GM10266 (cell line): ENCODE results near the gene ZBTB42.

Experiments
- DNase-seq: peaks from one replicate; pipeline ENCODE4 v3.0.0; 2012; ENCODE audit errors: extremely low spot score
- TF ChIP-seq, protein P1 (sequence below): IDR thresholded peaks from 2 replicates; pipeline ENCODE4 v1.5.1; 2012; ENCODE audit warnings: mild to moderate bottlenecking, low read depth; ENCODE audit not compliant: control insufficient read depth, insufficient read depth; ENCODE audit errors: missing control alignments

The ZBTB42 gene

DNA sequence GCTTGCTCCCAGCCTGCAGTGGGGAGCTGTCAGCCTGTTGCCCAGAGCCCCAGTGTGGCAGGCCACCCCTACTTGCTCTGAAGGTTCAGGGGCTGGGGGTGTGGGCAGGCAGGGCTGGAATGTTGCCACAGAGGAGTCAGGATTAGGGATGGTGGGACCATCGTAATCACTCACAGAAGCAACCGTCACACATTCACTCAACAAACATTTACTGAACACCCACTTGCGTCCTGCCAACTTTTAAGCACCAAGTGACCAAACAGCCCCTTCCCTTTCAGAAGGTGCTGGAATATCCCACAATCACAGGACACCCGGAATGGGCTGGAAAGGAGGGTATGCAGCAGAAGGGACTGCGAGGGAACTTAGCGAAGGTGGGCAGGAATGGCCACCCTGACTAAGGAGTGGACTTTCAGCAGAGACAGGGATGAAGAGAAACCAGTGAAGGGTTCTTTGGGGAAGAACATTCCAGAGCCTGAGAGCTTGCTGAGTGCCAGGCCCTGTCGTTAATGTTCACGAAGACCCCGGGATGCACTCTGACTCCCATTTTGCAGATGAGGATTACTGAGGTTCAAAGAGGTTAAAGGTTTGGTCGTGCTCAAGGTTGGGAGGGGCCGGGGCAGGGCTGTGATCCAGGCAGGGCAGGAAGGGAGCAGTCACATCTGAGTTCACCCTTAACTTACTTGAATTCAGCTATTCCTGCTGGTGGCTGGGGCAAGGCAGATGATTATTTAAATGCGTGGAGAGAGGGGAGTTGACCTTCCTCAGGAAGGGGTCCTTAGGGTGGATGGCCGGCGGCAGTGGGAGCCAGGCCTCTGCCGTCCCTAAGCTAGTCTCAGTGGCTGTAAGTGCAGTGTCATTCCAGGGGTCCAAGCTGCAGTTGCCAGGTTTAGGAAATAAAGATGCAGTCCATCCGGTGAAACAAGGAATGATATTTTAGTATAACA, 2.3 kb upstream of the ZBTB42 start:
- no peak for DNase-seq
- TF ChIP-seq, protein P1, sequence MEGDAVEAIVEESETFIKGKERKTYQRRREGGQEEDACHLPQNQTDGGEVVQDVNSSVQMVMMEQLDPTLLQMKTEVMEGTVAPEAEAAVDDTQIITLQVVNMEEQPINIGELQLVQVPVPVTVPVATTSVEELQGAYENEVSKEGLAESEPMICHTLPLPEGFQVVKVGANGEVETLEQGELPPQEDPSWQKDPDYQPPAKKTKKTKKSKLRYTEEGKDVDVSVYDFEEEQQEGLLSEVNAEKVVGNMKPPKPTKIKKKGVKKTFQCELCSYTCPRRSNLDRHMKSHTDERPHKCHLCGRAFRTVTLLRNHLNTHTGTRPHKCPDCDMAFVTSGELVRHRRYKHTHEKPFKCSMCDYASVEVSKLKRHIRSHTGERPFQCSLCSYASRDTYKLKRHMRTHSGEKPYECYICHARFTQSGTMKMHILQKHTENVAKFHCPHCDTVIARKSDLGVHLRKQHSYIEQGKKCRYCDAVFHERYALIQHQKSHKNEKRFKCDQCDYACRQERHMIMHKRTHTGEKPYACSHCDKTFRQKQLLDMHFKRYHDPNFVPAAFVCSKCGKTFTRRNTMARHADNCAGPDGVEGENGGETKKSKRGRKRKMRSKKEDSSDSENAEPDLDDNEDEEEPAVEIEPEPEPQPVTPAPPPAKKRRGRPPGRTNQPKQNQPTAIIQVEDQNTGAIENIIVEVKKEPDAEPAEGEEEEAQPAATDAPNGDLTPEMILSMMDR, result no peak

DNA sequence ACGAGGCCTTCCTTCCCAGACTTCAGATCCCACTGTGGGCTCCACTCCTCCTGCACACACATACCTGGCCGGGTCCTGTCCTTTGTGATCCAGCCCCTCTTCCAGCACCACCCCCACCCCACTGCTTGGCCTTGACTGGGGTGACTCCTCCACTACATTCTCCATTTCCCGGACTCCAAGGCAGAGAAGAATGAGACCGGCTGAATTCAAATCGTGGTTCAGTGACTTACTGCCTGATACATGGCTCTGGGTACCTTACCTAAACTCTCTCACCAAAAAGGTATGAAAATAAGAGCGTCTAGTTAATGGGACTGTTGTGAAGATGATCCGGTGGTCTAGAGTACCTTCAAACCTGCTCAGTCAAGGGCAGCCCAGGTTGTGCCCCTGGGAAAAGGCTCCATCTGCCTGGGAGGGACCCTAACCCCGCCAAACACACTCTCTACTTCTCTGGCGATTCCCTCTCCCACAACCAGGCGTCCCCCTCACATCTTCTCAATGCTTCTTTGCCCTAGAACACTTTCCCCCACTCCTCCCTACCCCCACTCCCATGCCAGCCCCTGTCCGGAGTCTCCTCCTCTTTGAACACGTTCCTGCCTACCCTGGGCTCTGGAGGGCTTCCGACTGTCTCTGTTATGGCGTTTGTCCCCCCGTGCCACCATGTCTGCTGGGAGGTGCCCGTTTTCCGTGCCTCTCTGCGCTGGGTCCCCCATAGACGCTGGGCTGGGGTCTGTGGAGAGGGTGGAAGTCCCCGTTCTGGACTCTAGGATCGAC, 1.5 kb upstream of the ZBTB42 start:
- no peak for DNase-seq
- TF ChIP-seq, protein P1, result no peak

DNA sequence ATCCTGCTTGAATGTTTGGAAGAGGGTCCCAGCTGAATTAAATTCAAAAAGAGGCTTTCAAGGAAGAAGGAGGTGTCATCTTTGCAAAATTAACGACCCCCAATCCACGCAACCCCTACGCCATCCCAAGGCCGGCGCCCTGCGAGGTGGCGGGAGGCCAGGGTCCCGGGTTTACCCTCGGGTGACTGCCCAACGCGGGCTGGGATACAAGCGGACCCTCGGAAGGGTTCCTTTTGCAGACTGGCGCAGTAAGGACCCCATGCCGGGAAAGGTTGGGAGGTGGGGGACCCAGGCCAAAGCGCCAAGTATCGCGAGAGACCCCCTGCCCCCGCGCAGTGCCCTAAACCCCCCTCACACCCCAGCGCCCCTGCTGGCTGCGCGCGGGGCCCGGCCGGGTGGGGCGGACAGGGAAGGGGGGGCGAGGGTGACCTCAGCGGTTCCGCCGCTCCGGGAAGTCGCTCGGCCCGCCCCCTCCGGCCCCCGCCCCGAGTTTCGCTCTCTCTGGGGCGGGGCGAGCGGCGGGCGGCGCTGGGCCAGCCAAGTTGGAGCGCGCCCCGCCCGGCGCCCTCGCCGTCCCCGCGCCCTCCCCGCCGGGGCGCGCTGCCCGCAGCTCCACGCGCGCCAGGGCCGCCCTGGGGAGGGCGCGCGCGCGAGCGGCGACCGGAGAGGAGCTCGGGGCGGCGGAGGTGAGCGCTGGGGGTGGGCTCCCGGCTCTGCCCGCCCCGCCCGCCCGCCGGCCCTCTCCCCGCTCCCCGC, 708 bp upstream of the ZBTB42 start:
- peak; percentile 96 for DNase-seq

DNA sequence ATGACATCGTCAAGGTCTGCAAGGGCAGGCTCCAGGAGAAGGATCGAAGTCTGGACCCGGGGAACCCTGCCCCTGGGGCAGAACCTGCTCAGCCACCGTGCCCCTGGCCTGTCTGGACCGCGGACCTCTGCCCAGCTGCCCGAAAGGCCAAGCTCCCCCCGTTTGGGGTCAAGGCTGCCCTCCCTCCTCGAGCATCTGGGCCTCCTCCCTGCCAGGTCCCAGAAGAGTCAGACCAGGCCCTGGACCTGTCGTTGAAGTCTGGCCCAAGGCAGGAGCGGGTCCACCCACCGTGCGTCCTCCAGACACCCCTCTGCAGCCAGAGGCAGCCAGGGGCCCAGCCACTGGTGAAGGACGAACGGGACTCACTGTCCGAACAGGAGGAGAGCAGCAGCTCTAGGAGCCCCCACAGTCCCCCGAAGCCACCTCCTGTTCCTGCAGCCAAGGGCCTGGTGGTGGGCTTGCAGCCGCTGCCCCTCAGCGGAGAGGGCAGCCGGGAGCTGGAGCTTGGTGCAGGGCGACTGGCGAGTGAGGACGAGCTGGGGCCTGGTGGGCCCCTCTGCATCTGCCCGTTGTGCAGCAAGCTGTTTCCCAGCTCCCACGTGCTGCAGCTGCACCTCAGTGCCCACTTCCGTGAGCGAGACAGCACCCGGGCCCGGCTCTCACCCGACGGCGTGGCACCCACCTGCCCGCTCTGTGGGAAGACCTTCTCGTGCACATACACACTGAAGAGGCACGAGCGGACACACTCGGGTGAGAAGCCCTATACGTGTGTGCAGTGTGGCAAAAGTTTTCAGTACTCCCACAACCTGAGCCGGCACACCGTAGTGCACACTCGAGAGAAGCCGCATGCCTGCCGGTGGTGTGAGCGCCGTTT, 856 bp downstream of the ZBTB42 start:
- DNase-seq, result no peak
- TF ChIP-seq, protein P1, result no peak

More for the DNA sequence above, 708 bp upstream of the ZBTB42 start:
- TF ChIP-seq, protein P1, result peak; percentile 38

DNA sequence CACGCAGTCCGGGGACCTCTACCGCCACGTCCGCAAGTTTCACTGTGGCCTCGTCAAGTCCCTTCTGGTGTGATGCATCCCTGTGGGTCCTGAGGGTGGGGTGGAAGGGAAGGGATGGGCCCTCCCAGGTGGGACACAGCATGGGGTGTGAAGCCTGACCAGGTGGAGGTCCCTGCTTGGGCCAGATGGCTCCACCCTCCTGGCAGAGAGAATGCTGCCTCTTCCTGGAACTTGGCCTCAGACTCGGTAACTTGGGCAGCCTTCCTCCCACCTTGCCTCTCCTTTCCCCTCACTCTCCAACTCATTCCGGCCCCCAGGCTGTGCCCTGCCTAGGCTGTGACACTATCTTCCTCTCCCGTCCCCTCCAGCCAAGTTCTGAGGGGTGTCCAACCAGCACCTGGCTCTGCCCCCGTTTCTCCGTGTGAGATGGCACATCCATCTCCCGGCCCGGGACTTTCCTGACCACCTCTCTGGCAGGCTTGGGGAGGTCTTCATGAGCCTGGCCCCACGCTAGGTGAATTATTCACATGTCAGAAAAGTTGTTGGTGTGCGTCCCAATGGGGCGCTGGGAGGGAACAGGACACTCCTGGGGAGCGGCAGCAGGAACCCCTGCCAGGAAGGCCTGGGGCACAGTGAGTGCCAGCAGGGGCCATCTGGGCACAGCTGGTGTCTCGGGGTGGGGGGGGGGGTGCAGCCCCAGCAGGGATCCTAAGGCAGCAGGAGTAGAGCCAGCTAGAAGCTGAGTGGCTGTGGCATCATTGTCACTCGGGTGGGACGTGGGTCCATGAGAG, 1.7 kb downstream of the ZBTB42 start:
- TF ChIP-seq, protein P1, result no peak
- DNase-seq, result no peak
